CD8-positive, alpha-beta memory T cell (primary cell): ENCODE measurements around the gene KIAA0040. TPM values are rescaled to one million over a fixed set of nuclear protein-coding genes. Genes with fewer than 3 reads are reported as not detected.

Source experiments
- CTCF ChIA-PET: fragments of 350-600 bp; sonication (Branson Sonifier 250); formaldehyde crosslinking; loops from one replicate; lab custom pipeline; 2021; ENCODE audit warnings: antibody characterized with exemption; lab: Charles Lee
- POLR2A ChIA-PET: fragments of 350-600 bp; sonication (Branson Sonifier 250); formaldehyde crosslinking; loops from one replicate; lab custom pipeline; 2021; ENCODE audit warnings: antibody characterized with exemption; lab: Charles Lee
- DNase-seq, 5 donors: peaks; one replicate each; pipeline versions ENCODE4 v3.0.0 to v3.0.0-alpha.2; 2020 to 2022; ENCODE audit warnings: mixed read lengths in 1 of 5
- H3K27ac ChIP-seq: one replicate; pipeline ENCODE4 v1.7.0; 2013; ENCODE audit warnings: low read depth, mild to moderate bottlenecking, low read length, moderate library complexity
- H3K27me3 ChIP-seq: 2 replicates; pipeline ENCODE4 v1.7.0; 2013; ENCODE audit warnings: low read length, mild to moderate bottlenecking; ENCODE audit not compliant: insufficient read depth, poor library complexity, severe bottlenecking
- H3K36me3 ChIP-seq: 2 replicates; pipeline ENCODE4 v1.7.0; 2013; ENCODE audit warnings: mild to moderate bottlenecking, low read length, moderate library complexity; ENCODE audit not compliant: insufficient read depth
- H3K4me1 ChIP-seq: 2 replicates; pipeline ENCODE4 v1.7.0; 2013; ENCODE audit warnings: mild to moderate bottlenecking, low read length, moderate library complexity; ENCODE audit not compliant: insufficient read depth
- H3K4me3 ChIP-seq: 2 replicates; pipeline ENCODE4 v1.7.0; 2013; ENCODE audit warnings: mild to moderate bottlenecking, low read length
- H3K9me3 ChIP-seq: 2 replicates; pipeline ENCODE4 v1.7.0; 2013; ENCODE audit warnings: mild to moderate bottlenecking, low read length
- H3K27ac Mint-ChIP-seq, 8 donors: one replicate each; pipeline ENCODE4 v1.8.0; 2020 to 2021; ENCODE audit warnings: mixed read lengths in 8 of 8, mild to moderate bottlenecking in 6 of 8, inconsistent platforms in 3 of 8, moderate library complexity in 3 of 8
- H3K27me3 Mint-ChIP-seq, 2 donors: one replicate each; pipeline ENCODE4 v1.8.0; 2020 to 2021; ENCODE audit warnings: mixed read lengths in 2 of 2, mild to moderate bottlenecking in 1 of 2, moderate library complexity in 1 of 2
- H3K36me3 Mint-ChIP-seq, 3 donors: one replicate each; pipeline ENCODE4 v1.8.0; 2020 to 2021; ENCODE audit warnings: mixed read lengths in 3 of 3, inconsistent platforms in 1 of 3, mild to moderate bottlenecking in 1 of 3
- H3K4me1 Mint-ChIP-seq, 3 donors: one replicate each; pipeline ENCODE4 v1.8.0; 2020 to 2021; ENCODE audit warnings: mixed read lengths in 3 of 3, inconsistent platforms in 1 of 3, mild to moderate bottlenecking in 1 of 3
- H3K4me3 Mint-ChIP-seq, 7 donors: one replicate each; pipeline ENCODE4 v1.8.0; 2020 to 2021; ENCODE audit warnings: mixed read lengths in 7 of 7, mild to moderate bottlenecking in 6 of 7, moderate library complexity in 4 of 7, inconsistent platforms in 2 of 7
- H3K9me3 Mint-ChIP-seq, 5 donors: one replicate each; pipeline ENCODE4 v1.8.0; 2020 to 2022; ENCODE audit warnings: mixed read lengths in 5 of 5, mild to moderate bottlenecking in 3 of 5, moderate library complexity in 2 of 5, inconsistent platforms in 1 of 5
- polyA plus RNA-seq: library from polyadenylated mRNA; unstranded; fragments of 300-500 nt; fragmentation: Illumina TruSeq; gene quantifications from one replicate; pipeline ENCODE4 v1.2.3, GENCODE V29; 2021
- total RNA-seq, 2 experiments: library from RNA; stranded (reverse); gene quantifications; one replicate each; pipeline ENCODE4 v1.2.3, GENCODE V29; 2021

The KIAA0040 gene
- total RNA-seq (10 to 100 TPM; 30.4 to 31.8 TPM), polyA plus RNA-seq (39.3 TPM)

GRCh38 chr1:175192630-175193526, at the start of gene KIAA0040:
Gene KIAA0040, minus strand, starts transcription at chr1:175192776. Its CDS starts 31,763 bp downstream, at chr1:175161013.
- H3K27me3 Mint-ChIP-seq = no peaks in the 10 kb centered on the region
- H3K4me3 Mint-ChIP-seq = peak within 1 kb of the TSS; percentile 94 to 99 (median 98)
- peaks cover 39% of the 10 kb centered on the region for H3K4me1 ChIP-seq
- peak; percentile 50 to 68 (median 53) for DNase-seq
- H3K27ac ChIP-seq = peak within 1 kb of the TSS; percentile 80
- no peaks in the 10 kb centered on the region for H3K9me3 Mint-ChIP-seq
- no peaks in the 10 kb centered on the region for H3K9me3 ChIP-seq
- H3K27ac Mint-ChIP-seq = peak within 1 kb of the TSS; percentile 71 to 99 (median 94)
- H3K27me3 ChIP-seq = no peaks in the 10 kb centered on the region
- peaks cover 47 to 53% (median 50%) of the 10 kb centered on the region in 3 donors for H3K4me1 Mint-ChIP-seq
- POLR2A ChIA-PET = interaction anchor here (1.7 kb wide), 1 partner anchor 16 kb away, joined by 14 read pairs; no protein-coding TSS in a partner anchor
- H3K36me3 Mint-ChIP-seq = peaks cover 4 to 14% (median 4%) of the 10 kb centered on the region in 3 donors
- CTCF ChIA-PET = interaction anchor here (1.0 to 4.6 kb wide), 7 partner anchors 10 to 125 kb away, joined by 3 to 18 read pairs (median 5); no protein-coding TSS in a partner anchor
- peak within 1 kb of the TSS; percentile 95 for H3K4me3 ChIP-seq
- H3K36me3 ChIP-seq = no peaks in the 10 kb centered on the region

DNA sequence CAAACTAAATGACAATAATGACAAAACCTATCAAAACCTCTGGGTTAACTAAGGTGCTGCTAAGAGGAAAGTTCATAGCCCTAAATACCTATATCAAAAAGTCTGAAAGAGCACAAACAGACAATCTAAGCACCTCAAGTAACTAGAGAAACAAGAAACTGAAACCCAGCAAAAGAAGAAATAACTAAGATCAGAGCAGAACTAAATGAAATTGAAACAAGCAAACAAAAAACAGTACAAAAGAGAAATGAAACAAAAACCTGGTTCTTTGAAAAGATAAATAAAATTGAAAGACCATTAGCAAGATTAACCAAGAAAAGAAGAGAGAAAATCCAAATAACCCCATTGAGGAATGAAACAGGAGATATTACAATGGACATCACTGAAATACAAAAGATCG, 44.8 kb upstream of the KIAA0040 start:
- ChIA-PET POLR2A (no interaction called here), CTCF (no interaction called here)
- no peaks in the 10 kb centered on the region for H3K27me3 ChIP-seq
- H3K4me3 ChIP-seq = no peak overlapping the region
- H3K4me1 Mint-ChIP-seq = peaks cover 7 to 8% (median 7%) of the 10 kb centered on the region in 3 donors
- H3K36me3 ChIP-seq = no peaks in the 10 kb centered on the region
- no peaks in the 10 kb centered on the region for H3K9me3 ChIP-seq
- peaks cover 0 to 4% (median 0%) of the 10 kb centered on the region in 5 donors for H3K9me3 Mint-ChIP-seq
- no peak overlapping the region for H3K27ac ChIP-seq
- DNase-seq = no peak
- H3K4me1 ChIP-seq = peaks cover 13% of the 10 kb centered on the region
- H3K36me3 Mint-ChIP-seq = peaks cover 0 to 11% (median 3%) of the 10 kb centered on the region in 3 donors
- no peak overlapping the region for H3K4me3 Mint-ChIP-seq
- H3K27ac Mint-ChIP-seq = no peak overlapping the region
- H3K27me3 Mint-ChIP-seq = peaks cover 0 to 1% of the 10 kb centered on the region in 2 donors

DNA sequence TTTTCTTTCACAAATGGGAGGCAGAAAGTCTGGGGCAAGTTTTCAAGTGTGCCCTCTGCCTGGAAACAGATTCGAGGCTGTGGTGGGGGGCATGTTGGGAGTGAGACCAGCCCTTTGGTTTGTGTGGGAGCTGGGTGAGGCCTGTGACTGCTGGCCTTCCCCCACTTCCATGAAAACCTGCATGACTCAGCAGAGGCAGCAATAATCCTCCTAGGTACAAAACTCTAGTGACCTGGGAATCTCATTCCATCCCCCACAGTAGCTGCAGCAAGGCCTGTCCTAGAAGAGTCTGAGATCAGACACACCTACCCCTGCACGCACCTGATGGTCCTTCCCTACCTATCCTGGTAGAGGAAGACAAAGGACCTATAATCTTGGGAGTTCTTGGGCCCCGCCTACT, 42.1 kb upstream of the KIAA0040 start:
- peaks cover 13% of the 10 kb centered on the region for H3K4me1 ChIP-seq
- H3K36me3 ChIP-seq = no peaks in the 10 kb centered on the region
- Mint-ChIP-seq H3K27me3 (peaks cover 0 to 1% of the 10 kb centered on the region in 2 donors), H3K4me3 (no peak overlapping the region), H3K27ac (peak overlapping the region in 1 of 8 donors; percentile 61), H3K36me3 (peaks cover 0 to 11% (median 3%) of the 10 kb centered on the region in 3 donors), H3K9me3 (peaks cover 0 to 4% (median 0%) of the 10 kb centered on the region in 5 donors), H3K4me1 (peaks cover 7 to 8% (median 7%) of the 10 kb centered on the region in 3 donors)
- H3K4me3 ChIP-seq = no peak overlapping the region
- H3K9me3 ChIP-seq = no peaks in the 10 kb centered on the region
- no peak overlapping the region for H3K27ac ChIP-seq
- no peaks in the 10 kb centered on the region for H3K27me3 ChIP-seq
- DNase-seq = no peak
- POLR2A ChIA-PET = no interaction called here
- CTCF ChIA-PET = no interaction called here

GRCh38 chr1:175232335-175232734, 39.8 kb upstream of the KIAA0040 start:
- peaks cover 0 to 1% of the 10 kb centered on the region in 2 donors for H3K27me3 Mint-ChIP-seq
- peaks cover 13% of the 10 kb centered on the region for H3K4me1 ChIP-seq
- peaks cover 0 to 7% (median 3%) of the 10 kb centered on the region in 3 donors for H3K36me3 Mint-ChIP-seq
- ChIA-PET CTCF (no interaction called here), POLR2A (no interaction called here)
- peaks cover 7 to 10% (median 8%) of the 10 kb centered on the region in 3 donors for H3K4me1 Mint-ChIP-seq
- no peak overlapping the region for H3K4me3 Mint-ChIP-seq
- H3K9me3 Mint-ChIP-seq = peaks cover 0 to 2% (median 0%) of the 10 kb centered on the region in 5 donors
- no peak overlapping the region for H3K4me3 ChIP-seq
- no peaks in the 10 kb centered on the region for H3K9me3 ChIP-seq
- DNase-seq = no peak
- no peaks in the 10 kb centered on the region for H3K27me3 ChIP-seq
- peak overlapping the region in 1 of 8 donors; percentile 23 for H3K27ac Mint-ChIP-seq
- no peaks in the 10 kb centered on the region for H3K36me3 ChIP-seq
- H3K27ac ChIP-seq = no peak overlapping the region

GRCh38 chr1:175225805-175226129, 33.2 kb upstream of the KIAA0040 start:
- POLR2A ChIA-PET = no interaction called here
- Histone ChIP-seq H3K4me3 (no peak overlapping the region), H3K4me1 (no peaks in the 10 kb centered on the region), H3K27ac (no peak overlapping the region), H3K27me3 (no peaks in the 10 kb centered on the region), H3K9me3 (no peaks in the 10 kb centered on the region), H3K36me3 (no peaks in the 10 kb centered on the region)
- H3K9me3 Mint-ChIP-seq = no peaks in the 10 kb centered on the region
- CTCF ChIA-PET = no interaction called here
- no peak overlapping the region for H3K27ac Mint-ChIP-seq
- H3K36me3 Mint-ChIP-seq = no peaks in the 10 kb centered on the region
- peaks cover 0 to 2% of the 10 kb centered on the region in 2 donors for H3K27me3 Mint-ChIP-seq
- DNase-seq = no peak
- peaks cover 0 to 3% (median 0%) of the 10 kb centered on the region in 3 donors for H3K4me1 Mint-ChIP-seq
- H3K4me3 Mint-ChIP-seq = no peak overlapping the region

- H3K9me3 Mint-ChIP-seq = no peaks in the 10 kb centered on the region
These were observed 29.8 kb upstream of the KIAA0040 start for GRCh38 chr1:175222296-175222938.

GRCh38 chr1:175221557-175222175, 29.1 kb upstream of the KIAA0040 start:
- Mint-ChIP-seq H3K4me1 (peaks cover 5 to 12% (median 6%) of the 10 kb centered on the region in 3 donors), H3K27me3 (peaks cover 0 to 2% of the 10 kb centered on the region in 2 donors), H3K27ac (peak overlapping the region in 1 of 8 donors; percentile 61), H3K4me3 (no peak overlapping the region), H3K9me3 (no peaks in the 10 kb centered on the region), H3K36me3 (no peaks in the 10 kb centered on the region)
- no peaks in the 10 kb centered on the region for H3K36me3 ChIP-seq
- H3K9me3 ChIP-seq = no peaks in the 10 kb centered on the region
- POLR2A ChIA-PET = no interaction called here
- no peaks in the 10 kb centered on the region for H3K27me3 ChIP-seq
- H3K4me1 ChIP-seq = no peaks in the 10 kb centered on the region
- CTCF ChIA-PET = interaction anchor here (1.2 to 1.5 kb wide), 2 partner anchors 9 to 67 kb away, joined by 3 read pairs; no protein-coding TSS in a partner anchor
- H3K27ac ChIP-seq = no peak overlapping the region
- no peak for DNase-seq
- no peak overlapping the region for H3K4me3 ChIP-seq

More at GRCh38 chr1:175222296-175222938, 29.8 kb upstream of the KIAA0040 start:
- ChIA-PET CTCF (interaction anchor here (1.2 to 1.5 kb wide), 2 partner anchors 10 to 68 kb away, joined by 3 read pairs; no protein-coding TSS in a partner anchor), POLR2A (no interaction called here)
- peaks cover 0 to 2% of the 10 kb centered on the region in 2 donors for H3K27me3 Mint-ChIP-seq
- no peak overlapping the region for H3K27ac ChIP-seq
- peaks cover 5 to 12% (median 6%) of the 10 kb centered on the region in 3 donors for H3K4me1 Mint-ChIP-seq
- H3K36me3 ChIP-seq = no peaks in the 10 kb centered on the region
- H3K36me3 Mint-ChIP-seq = no peaks in the 10 kb centered on the region
- no peak overlapping the region for H3K4me3 Mint-ChIP-seq
- H3K9me3 ChIP-seq = no peaks in the 10 kb centered on the region
- no peak for DNase-seq
- H3K27me3 ChIP-seq = no peaks in the 10 kb centered on the region
- H3K4me1 ChIP-seq = no peaks in the 10 kb centered on the region
- no peak overlapping the region for H3K4me3 ChIP-seq
- peak overlapping the region in 1 of 8 donors; percentile 23 for H3K27ac Mint-ChIP-seq
